GM21528 (cell line): ENCODE measurements around the gene NUAK2.

Experiments used
- ATAC-seq: cut with Tn5 transposase; IDR thresholded peaks from one replicate; pipeline ENCODE4 v1.9.1; 2021; ENCODE audit warnings: mild to moderate bottlenecking, moderate library complexity; ENCODE audit not compliant: unreplicated experiment, low FRiP score

The NUAK2 gene

DNA sequence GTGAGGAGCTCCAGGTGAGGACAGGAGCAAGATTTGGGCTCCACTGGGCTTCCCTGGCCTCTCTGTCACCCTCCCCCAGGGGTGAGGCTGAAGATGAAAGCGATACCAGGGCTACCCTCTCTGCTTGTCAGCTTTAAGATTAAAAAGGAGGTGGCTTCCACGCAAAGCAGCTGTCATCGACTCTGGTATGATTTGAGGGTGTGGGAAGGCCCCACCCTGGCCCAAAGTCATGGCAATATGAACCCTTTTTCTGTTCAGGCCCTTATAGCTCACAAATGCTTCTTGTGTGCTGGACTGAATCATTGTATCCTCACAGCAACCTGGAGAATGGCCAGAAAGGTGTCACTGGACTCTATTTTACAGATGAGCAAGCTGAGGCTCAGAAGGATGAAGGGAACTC lies 41.6 kb downstream of the NUAK2 start:
- ATAC-seq: no peak

- no peak for ATAC-seq
Observed at GRCh38 chr1:205276689-205277065, 44.9 kb downstream of the NUAK2 start.

- ATAC-seq: no peak
Observed at GRCh38 chr1:205275916-205276688, 45.4 kb downstream of the NUAK2 start.

GRCh38 chr1:205275133-205275532 lies 46.4 kb downstream of the NUAK2 start:
- ATAC-seq: no peak

DNA sequence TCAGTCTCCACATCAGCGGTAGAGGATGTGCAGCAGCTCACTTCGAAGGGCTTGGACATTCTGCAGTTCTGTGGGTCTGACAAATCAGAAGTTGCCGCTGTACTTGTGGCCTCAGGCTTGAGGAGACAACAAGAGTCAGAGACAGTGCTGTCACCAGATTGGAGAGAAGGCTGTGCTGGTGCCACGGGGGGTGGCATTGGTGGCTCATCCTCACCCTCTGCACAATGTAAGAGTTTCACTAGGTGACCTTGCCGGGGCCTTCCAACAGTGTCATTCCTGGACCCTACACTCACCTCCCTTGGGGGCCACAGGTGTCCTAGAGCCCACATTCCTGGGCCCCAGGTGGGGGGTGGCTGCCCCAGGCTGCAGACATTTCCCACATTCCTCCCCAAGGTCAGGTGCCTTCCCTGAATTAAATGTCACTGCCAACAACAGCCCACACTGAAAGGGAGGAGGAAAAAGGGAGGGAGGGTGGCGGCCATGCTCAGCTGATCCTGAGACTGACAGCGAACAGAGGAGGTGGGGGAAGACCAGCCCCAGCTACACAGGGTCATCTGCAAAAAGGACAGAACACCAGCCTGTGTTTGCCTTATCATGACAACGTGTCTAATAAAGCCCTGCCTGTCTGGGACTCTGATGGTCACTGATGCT lies 47.4 kb downstream of the NUAK2 start:
- no peak for ATAC-seq

DNA sequence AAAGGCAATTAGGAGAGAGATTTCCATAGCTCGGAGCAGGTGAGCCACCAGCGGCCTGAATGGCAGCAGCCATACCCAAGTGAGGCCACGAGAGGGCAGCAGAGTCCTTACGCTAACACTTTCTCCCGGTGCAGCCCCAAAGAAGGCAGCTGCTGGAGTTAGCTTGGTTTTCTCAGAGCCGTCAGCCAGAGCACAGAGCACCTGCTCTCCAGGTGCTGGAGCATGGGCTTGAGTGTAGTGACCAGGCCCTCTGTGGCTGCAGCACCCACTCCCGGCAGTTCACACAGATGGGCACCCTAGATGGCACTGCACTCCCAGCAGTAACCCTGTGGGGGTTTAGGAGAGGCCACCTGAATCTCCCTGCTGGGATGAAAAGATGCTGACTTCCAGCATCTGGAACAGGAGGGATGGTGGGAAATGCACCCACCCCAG lies 48.0 kb downstream of the NUAK2 start:
- ATAC-seq: no peak

GRCh38 chr1:205272536-205272935 lies 49.0 kb downstream of the NUAK2 start:
- no peak for ATAC-seq

DNA sequence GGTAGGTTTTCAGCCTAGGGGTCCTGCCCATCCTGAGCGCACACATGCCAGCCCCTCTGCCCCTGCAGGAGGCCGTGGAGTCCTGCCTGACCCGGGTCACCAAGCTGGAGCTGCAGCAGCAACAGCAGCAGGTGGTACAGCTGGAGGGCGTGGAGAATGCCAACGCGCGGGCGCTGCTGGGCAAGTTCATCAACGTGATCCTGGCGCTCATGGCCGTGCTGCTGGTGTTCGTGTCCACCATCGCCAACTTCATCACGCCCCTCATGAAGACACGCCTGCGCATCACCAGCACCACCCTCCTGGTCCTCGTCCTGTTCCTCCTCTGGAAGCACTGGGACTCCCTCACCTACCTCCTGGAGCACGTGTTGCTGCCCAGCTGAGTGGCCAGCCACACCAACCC lies 49.8 kb downstream of the NUAK2 start:
- no peak for ATAC-seq

DNA sequence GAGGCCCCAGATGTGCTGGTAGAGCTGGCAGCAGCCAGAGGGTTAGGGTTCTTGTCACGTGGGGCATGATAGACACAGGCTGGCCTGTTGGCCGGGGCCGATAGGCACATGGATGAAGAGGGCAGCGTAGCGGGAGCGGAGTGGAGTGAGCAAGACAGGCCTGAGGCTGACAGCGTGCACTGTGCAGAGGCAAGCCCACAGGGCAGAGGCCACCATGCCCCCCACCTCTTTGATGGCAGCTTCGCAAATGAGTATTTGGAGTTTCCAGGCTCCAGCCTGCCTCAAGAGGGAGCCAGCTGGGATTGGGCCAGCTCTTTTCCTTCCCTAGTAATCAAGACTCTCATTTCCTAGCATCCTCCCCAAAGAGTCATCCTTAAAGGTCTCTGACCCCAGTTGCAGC lies 50.3 kb downstream of the NUAK2 start:
- no peak for ATAC-seq

DNA sequence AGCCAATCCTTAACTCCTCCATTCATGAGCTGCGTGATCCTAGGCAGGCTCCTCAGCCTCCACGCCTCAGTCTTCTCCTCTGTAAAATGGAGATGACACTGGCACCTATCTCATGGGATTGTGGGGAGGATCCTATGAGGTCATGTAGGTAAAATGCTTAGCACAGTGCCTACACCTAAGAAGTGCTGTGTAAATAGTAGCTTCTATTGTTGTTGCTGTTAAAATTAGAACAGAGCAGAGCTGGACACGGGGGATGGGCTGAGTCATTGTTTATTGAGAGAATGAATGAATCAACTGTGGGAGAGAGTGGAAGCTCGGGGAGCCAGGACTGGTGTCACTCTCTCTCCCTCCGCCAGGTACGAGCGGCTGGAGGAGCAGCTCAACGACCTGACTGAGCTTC lies 50.8 kb downstream of the NUAK2 start:
- ATAC-seq: no peak

- ATAC-seq: no peak
Observed at GRCh38 chr1:205270271-205270670, 51.3 kb downstream of the NUAK2 start.

- no peak for ATAC-seq
Observed at GRCh38 chr1:205269711-205270110, 51.8 kb downstream of the NUAK2 start.

DNA sequence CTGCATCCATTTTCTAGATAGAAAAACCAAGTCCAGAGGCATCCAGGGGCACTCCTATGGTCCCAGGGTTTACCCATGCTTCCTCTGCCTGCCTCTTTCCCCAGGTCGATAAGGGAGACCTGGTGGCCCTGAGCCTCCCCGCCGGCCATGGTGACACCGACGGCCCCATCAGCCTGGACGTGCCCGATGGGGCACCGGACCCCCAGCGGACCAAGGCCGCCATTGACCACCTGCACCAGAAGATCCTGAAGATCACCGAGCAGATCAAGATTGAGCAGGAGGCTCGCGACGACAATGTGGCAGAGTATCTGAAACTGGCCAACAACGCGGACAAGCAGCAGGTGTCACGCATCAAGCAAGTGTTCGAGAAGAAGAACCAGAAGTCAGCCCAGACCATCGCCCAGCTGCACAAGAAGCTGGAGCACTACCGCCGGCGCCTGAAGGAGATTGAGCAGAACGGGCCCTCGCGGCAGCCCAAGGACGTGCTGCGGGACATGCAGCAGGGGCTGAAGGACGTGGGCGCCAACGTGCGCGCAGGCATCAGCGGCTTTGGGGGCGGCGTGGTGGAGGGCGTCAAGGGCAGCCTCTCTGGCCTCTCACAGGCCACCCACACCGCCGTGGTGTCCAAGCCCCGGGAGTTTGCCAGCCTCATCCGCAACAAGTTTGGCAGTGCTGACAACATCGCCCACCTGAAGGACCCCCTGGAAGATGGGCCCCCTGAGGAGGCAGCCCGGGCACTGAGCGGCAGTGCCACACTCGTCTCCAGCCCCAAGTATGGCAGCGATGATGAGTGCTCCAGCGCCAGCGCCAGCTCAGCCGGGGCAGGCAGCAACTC lies 52.5 kb downstream of the NUAK2 start:
- no peak for ATAC-seq

GRCh38 chr1:205267306-205267902 lies 54.1 kb downstream of the NUAK2 start:
- ATAC-seq: no peak

GRCh38 chr1:205266611-205267305 lies 54.8 kb downstream of the NUAK2 start:
- ATAC-seq: no peak

DNA sequence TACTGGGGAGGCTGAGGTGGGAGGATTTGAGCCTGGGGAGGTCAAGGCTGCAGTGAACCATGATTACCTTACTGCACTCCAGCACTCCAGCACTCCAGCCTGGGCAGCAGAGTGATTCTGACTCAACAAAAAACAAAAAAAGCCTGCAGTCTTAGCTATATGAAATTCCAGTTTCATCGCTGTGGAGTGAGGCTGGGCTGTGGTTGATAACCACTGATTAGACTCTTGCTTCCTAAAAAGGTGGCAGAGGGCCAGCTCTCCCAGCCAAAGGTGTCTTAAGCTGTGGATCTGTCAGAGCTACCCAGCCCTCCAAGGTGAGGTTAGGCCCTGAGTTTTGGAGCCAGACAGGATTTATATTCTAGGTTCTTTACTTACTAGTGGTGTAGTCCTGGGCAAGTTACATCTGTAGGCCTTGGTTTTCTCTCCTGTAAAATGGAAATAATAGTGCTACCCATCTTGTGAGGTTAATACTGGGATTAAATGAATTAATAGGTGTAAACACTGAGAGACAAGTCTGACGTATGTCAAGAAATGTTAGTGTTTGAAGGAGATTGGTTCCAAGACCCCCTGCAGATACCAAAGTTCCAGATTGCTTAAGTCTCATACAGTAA lies 57.9 kb downstream of the NUAK2 start:
- no peak for ATAC-seq

- no peak for ATAC-seq
Observed at GRCh38 chr1:205262731-205263171, 58.8 kb downstream of the NUAK2 start.

GRCh38 chr1:205261946-205262691 lies 59.4 kb downstream of the NUAK2 start:
- ATAC-seq: no peak
